ENCODE data around the gene KCTD1. TPM values are rescaled to one million over a fixed set of nuclear protein-coding genes. Genes with fewer than 3 reads are reported as not detected.

Gene KCTD1
- total RNA-seq, 1 donor from 2014 or later: 3.7 TPM

- Histone ChIP-seq H3K4me3 (ENCODE audit: low read length in 3 of 3) (no peak overlapping the region), H3K27ac (ENCODE audit: low read depth, low read length) (no peak overlapping the region), H3K9me3 (ENCODE audit: control insufficient read depth in 3 of 3, low read length in 3 of 3) (no peaks in the 10 kb centered on the region), H3K27me3 (ENCODE audit: control insufficient read depth in 3 of 3, insufficient read depth in 3 of 3, low read length in 3 of 3) (no peaks in the 10 kb centered on the region), H3K9ac (ENCODE audit: low read depth in 1 of 3, low read length in 3 of 3) (no peak overlapping the region), H3K36me3 (ENCODE audit: control insufficient read depth in 3 of 3, insufficient read depth in 3 of 3, low read length in 3 of 3) (no peaks in the 10 kb centered on the region), H3K4me1 (ENCODE audit: control insufficient read depth in 3 of 3, insufficient read depth in 3 of 3, low read length in 3 of 3) (peaks cover 0 to 7% (median 3%) of the 10 kb centered on the region in 3 donors)
Measured at GRCh38 chr18:26540043-26540628, 8.2 kb downstream of the KCTD1 start.

GRCh38 chr18:26538524-26538923, 9.8 kb downstream of the KCTD1 start:
- Histone ChIP-seq H3K9ac (ENCODE audit: low read depth in 1 of 3, low read length in 3 of 3) (no peak overlapping the region), H3K27ac (ENCODE audit: low read depth, low read length) (no peak overlapping the region), H3K36me3 (ENCODE audit: control insufficient read depth in 3 of 3, insufficient read depth in 3 of 3, low read length in 3 of 3) (no peaks in the 10 kb centered on the region), H3K4me1 (ENCODE audit: control insufficient read depth in 3 of 3, insufficient read depth in 3 of 3, low read length in 3 of 3) (peaks cover 0 to 3% (median 0%) of the 10 kb centered on the region in 3 donors), H3K9me3 (ENCODE audit: control insufficient read depth in 3 of 3, low read length in 3 of 3) (no peaks in the 10 kb centered on the region), H3K4me3 (ENCODE audit: low read length in 3 of 3) (no peak overlapping the region), H3K27me3 (ENCODE audit: control insufficient read depth in 3 of 3, insufficient read depth in 3 of 3, low read length in 3 of 3) (no peaks in the 10 kb centered on the region)

GRCh38 chr18:26536664-26537063, 11.7 kb downstream of the KCTD1 start:
- H3K4me1 ChIP-seq (ENCODE audit: control insufficient read depth in 3 of 3, insufficient read depth in 3 of 3, low read length in 3 of 3): no peaks in the 10 kb centered on the region
- H3K4me3 ChIP-seq (ENCODE audit: low read length in 3 of 3): no peak overlapping the region
- H3K9me3 ChIP-seq (ENCODE audit: control insufficient read depth in 3 of 3, low read length in 3 of 3): no peaks in the 10 kb centered on the region
- no peak overlapping the region for H3K9ac ChIP-seq (ENCODE audit: low read depth in 1 of 3, low read length in 3 of 3)
- no peak overlapping the region for H3K27ac ChIP-seq (ENCODE audit: low read depth, low read length)
- no peaks in the 10 kb centered on the region for H3K36me3 ChIP-seq (ENCODE audit: control insufficient read depth in 3 of 3, insufficient read depth in 3 of 3, low read length in 3 of 3)
- H3K27me3 ChIP-seq (ENCODE audit: control insufficient read depth in 3 of 3, insufficient read depth in 3 of 3, low read length in 3 of 3): no peaks in the 10 kb centered on the region

- H3K27me3 ChIP-seq (ENCODE audit: control insufficient read depth in 3 of 3, insufficient read depth in 3 of 3, low read length in 3 of 3): no peaks in the 10 kb centered on the region
- H3K4me1 ChIP-seq (ENCODE audit: control insufficient read depth in 3 of 3, insufficient read depth in 3 of 3, low read length in 3 of 3): no peaks in the 10 kb centered on the region
- H3K4me3 ChIP-seq (ENCODE audit: low read length in 3 of 3): no peak overlapping the region
- no peaks in the 10 kb centered on the region for H3K9me3 ChIP-seq (ENCODE audit: control insufficient read depth in 3 of 3, low read length in 3 of 3)
- no peak overlapping the region for H3K9ac ChIP-seq (ENCODE audit: low read depth in 1 of 3, low read length in 3 of 3)
- H3K27ac ChIP-seq (ENCODE audit: low read depth, low read length): no peak overlapping the region
- H3K36me3 ChIP-seq (ENCODE audit: control insufficient read depth in 3 of 3, insufficient read depth in 3 of 3, low read length in 3 of 3): no peaks in the 10 kb centered on the region
Measured at GRCh38 chr18:26536032-26536431, 12.3 kb downstream of the KCTD1 start.

GRCh38 chr18:26535630-26536029, 12.7 kb downstream of the KCTD1 start:
- no peak overlapping the region for H3K9ac ChIP-seq (ENCODE audit: low read depth in 1 of 3, low read length in 3 of 3)
- H3K27me3 ChIP-seq (ENCODE audit: control insufficient read depth in 3 of 3, insufficient read depth in 3 of 3, low read length in 3 of 3): no peaks in the 10 kb centered on the region
- H3K27ac ChIP-seq (ENCODE audit: low read depth, low read length): no peak overlapping the region
- H3K36me3 ChIP-seq (ENCODE audit: control insufficient read depth in 3 of 3, insufficient read depth in 3 of 3, low read length in 3 of 3): no peaks in the 10 kb centered on the region
- H3K4me1 ChIP-seq (ENCODE audit: control insufficient read depth in 3 of 3, insufficient read depth in 3 of 3, low read length in 3 of 3): no peaks in the 10 kb centered on the region
- no peaks in the 10 kb centered on the region for H3K9me3 ChIP-seq (ENCODE audit: control insufficient read depth in 3 of 3, low read length in 3 of 3)
- H3K4me3 ChIP-seq (ENCODE audit: low read length in 3 of 3): no peak overlapping the region

GRCh38 chr18:26532367-26533340, 15.7 kb downstream of the KCTD1 start:
- no peak overlapping the region for H3K9ac ChIP-seq (ENCODE audit: low read depth in 1 of 3, low read length in 3 of 3)

GRCh38 chr18:26531605-26532298, 16.6 kb downstream of the KCTD1 start:
- H3K9me3 ChIP-seq (ENCODE audit: control insufficient read depth in 3 of 3, low read length in 3 of 3): no peaks in the 10 kb centered on the region
- no peaks in the 10 kb centered on the region for H3K36me3 ChIP-seq (ENCODE audit: control insufficient read depth in 3 of 3, insufficient read depth in 3 of 3, low read length in 3 of 3)

More at GRCh38 chr18:26532367-26533340, 15.7 kb downstream of the KCTD1 start:
- Histone ChIP-seq H3K36me3 (ENCODE audit: control insufficient read depth in 3 of 3, insufficient read depth in 3 of 3, low read length in 3 of 3) (no peaks in the 10 kb centered on the region), H3K27ac (ENCODE audit: low read depth, low read length) (no peak overlapping the region), H3K4me3 (ENCODE audit: low read length in 3 of 3) (no peak overlapping the region), H3K9me3 (ENCODE audit: control insufficient read depth in 3 of 3, low read length in 3 of 3) (no peaks in the 10 kb centered on the region), H3K27me3 (ENCODE audit: control insufficient read depth in 3 of 3, insufficient read depth in 3 of 3, low read length in 3 of 3) (no peaks in the 10 kb centered on the region), H3K4me1 (ENCODE audit: control insufficient read depth in 3 of 3, insufficient read depth in 3 of 3, low read length in 3 of 3) (no peaks in the 10 kb centered on the region)

GRCh38 chr18:26526966-26527234, 21.5 kb downstream of the KCTD1 start:
- Histone ChIP-seq H3K27ac (ENCODE audit: low read depth, low read length) (no peak overlapping the region), H3K9me3 (ENCODE audit: control insufficient read depth in 3 of 3, low read length in 3 of 3) (no peaks in the 10 kb centered on the region), H3K27me3 (ENCODE audit: control insufficient read depth in 3 of 3, insufficient read depth in 3 of 3, low read length in 3 of 3) (no peaks in the 10 kb centered on the region), H3K9ac (ENCODE audit: low read depth in 1 of 3, low read length in 3 of 3) (no peak overlapping the region), H3K4me3 (ENCODE audit: low read length in 3 of 3) (no peak overlapping the region), H3K36me3 (ENCODE audit: control insufficient read depth in 3 of 3, insufficient read depth in 3 of 3, low read length in 3 of 3) (no peaks in the 10 kb centered on the region), H3K4me1 (ENCODE audit: control insufficient read depth in 3 of 3, insufficient read depth in 3 of 3, low read length in 3 of 3) (no peaks in the 10 kb centered on the region)

More at GRCh38 chr18:26531605-26532298, 16.6 kb downstream of the KCTD1 start:
- H3K4me3 ChIP-seq (ENCODE audit: low read length in 3 of 3): no peak overlapping the region
- H3K4me1 ChIP-seq (ENCODE audit: control insufficient read depth in 3 of 3, insufficient read depth in 3 of 3, low read length in 3 of 3): no peaks in the 10 kb centered on the region
- no peak overlapping the region for H3K27ac ChIP-seq (ENCODE audit: low read depth, low read length)
- no peaks in the 10 kb centered on the region for H3K27me3 ChIP-seq (ENCODE audit: control insufficient read depth in 3 of 3, insufficient read depth in 3 of 3, low read length in 3 of 3)
- no peak overlapping the region for H3K9ac ChIP-seq (ENCODE audit: low read depth in 1 of 3, low read length in 3 of 3)

- Histone ChIP-seq H3K9ac (ENCODE audit: low read depth in 1 of 3, low read length in 3 of 3) (no peak overlapping the region), H3K4me3 (ENCODE audit: low read length in 3 of 3) (no peak overlapping the region), H3K27me3 (ENCODE audit: control insufficient read depth in 3 of 3, insufficient read depth in 3 of 3, low read length in 3 of 3) (no peaks in the 10 kb centered on the region), H3K4me1 (ENCODE audit: control insufficient read depth in 3 of 3, insufficient read depth in 3 of 3, low read length in 3 of 3) (no peaks in the 10 kb centered on the region), H3K36me3 (ENCODE audit: control insufficient read depth in 3 of 3, insufficient read depth in 3 of 3, low read length in 3 of 3) (no peaks in the 10 kb centered on the region), H3K27ac (ENCODE audit: low read depth, low read length) (no peak overlapping the region), H3K9me3 (ENCODE audit: control insufficient read depth in 3 of 3, low read length in 3 of 3) (no peaks in the 10 kb centered on the region)
Measured at GRCh38 chr18:26526128-26526965, 22.0 kb downstream of the KCTD1 start.

All from skeletal muscle tissue (tissue), 4 donors.